Umbilical cord (tissue), 2 donors: Measurements from ENCODE around the gene CLASP2. TPM values are rescaled to one million over a fixed set of nuclear protein-coding genes. Genes with fewer than 3 reads are reported as not detected.
"Not testable (repeated sequence)": the region's sequence is repeated elsewhere in the genome, so short reads cannot be mapped to it uniquely, and the experiment has no call there.

Experiments
- DNase-seq: peaks from one replicate; pipeline ENCODE4 v3.0.0-alpha.2; 2015; ENCODE audit warnings: low spot score
- total RNA-seq: library from RNA; depleted of rRNA; stranded (reverse); fragments of >200 nt; gene quantifications from one replicate; pipeline ENCODE4 v1.2.3, GENCODE V29; 2014; ENCODE audit warnings: low replicate concordance; ENCODE audit not compliant: insufficient read depth

The CLASP2 gene
- total RNA-seq, 1 donor from 2014 or later, result 92.0 TPM

DNA sequence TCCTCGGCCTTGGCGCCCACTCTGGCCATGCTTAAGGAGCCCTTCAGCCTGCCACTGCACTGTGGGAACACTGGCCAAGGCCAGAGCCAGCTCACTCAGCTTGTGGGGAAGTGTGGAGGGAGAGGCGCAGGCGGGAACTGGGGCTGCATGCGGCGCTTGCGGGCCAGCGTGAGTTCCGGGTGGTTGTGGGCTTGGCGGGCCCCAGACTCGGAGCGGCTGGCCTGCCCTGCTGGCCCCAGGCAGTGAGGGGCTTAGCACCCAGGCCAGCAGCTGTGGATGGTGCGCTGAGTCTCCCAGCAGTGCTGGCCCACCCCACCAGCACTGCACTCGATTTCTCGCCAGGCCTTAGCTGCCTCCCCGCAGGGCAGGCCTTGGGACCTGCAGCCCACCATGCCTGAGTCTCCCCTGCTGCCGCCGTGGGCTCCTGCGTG is 264.7 kb downstream of the CLASP2 start:
- no peak for DNase-seq

DNA sequence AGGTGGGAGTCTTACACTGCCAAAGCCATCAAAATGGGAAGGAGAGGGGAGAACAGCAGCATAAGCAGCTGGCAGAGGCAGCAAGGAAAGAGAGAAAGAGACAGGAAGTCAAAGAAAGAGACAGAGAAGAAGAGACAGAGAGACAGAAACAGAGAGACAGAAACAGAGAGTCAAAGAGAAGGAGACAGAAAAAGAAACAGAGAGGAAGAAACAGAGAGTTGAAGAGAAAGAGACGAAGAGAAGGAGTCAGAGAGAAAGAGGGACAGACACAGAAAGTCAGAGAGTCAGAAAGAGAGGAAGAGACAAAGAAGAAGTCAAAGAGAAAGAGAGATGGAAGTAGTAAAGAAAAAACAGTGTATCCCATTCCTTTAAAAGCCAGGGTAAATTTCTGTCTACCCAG is 266.1 kb downstream of the CLASP2 start:
- DNase-seq, result not testable (repeated sequence)

- DNase-seq, result no peak
These were observed 270.1 kb downstream of the CLASP2 start for GRCh38 chr3:33447958-33448357.

GRCh38 chr3:33447256-33447625 is 270.8 kb downstream of the CLASP2 start:
- DNase-seq, result not testable (repeated sequence)

Other genes starting within 250 kb of the CLASP2 start
- 168 TPM for gene PDCD6IP, start 80.4 kb upstream of the CLASP2 start, total RNA-seq